Endodermal cell (in vitro differentiated cells): Measurements from ENCODE around the gene LRP8. TPM values are rescaled to one million over a fixed set of nuclear protein-coding genes. Genes with fewer than 3 reads are reported as not detected.
"Not testable (repeated sequence)": the region's sequence is repeated elsewhere in the genome, so short reads cannot be mapped to it uniquely, and the experiment has no call there.

Experiments used
- DNase-seq: peaks from one replicate; pipeline ENCODE4 v3.0.0-alpha.2; 2017
- H3K27ac ChIP-seq: 2 replicates; pipeline ENCODE4 v1.5.1; 2013; ENCODE audit warnings: mild to moderate bottlenecking, low read depth, low read length, moderate library complexity
- H3K27me3 ChIP-seq: 2 replicates; pipeline ENCODE4 v1.6.1; 2013; ENCODE audit warnings: mild to moderate bottlenecking, low read length, moderate library complexity; ENCODE audit not compliant: insufficient read depth, control insufficient read depth, poor library complexity, severe bottlenecking
- H3K36me3 ChIP-seq: 2 replicates; pipeline ENCODE4 v1.7.0; 2013; ENCODE audit warnings: mild to moderate bottlenecking, low read length, moderate library complexity; ENCODE audit not compliant: control insufficient read depth, insufficient read depth
- H3K4me1 ChIP-seq: one replicate; pipeline ENCODE4 v1.7.0; 2013; ENCODE audit warnings: low read length; ENCODE audit not compliant: control insufficient read depth, insufficient read depth
- H3K4me3 ChIP-seq: 2 replicates; pipeline ENCODE4 v1.5.1; 2013; ENCODE audit warnings: mild to moderate bottlenecking, low read length, moderate library complexity
- H3K9ac ChIP-seq: 2 replicates; pipeline ENCODE4 v1.6.1; 2013; ENCODE audit warnings: mild to moderate bottlenecking, low read length, moderate library complexity; ENCODE audit not compliant: poor library complexity, severe bottlenecking; ENCODE audit errors: extremely low read depth
- H3K9me3 ChIP-seq: 2 replicates; pipeline ENCODE4 v1.6.1; 2013; ENCODE audit warnings: mild to moderate bottlenecking, low read length, moderate library complexity; ENCODE audit not compliant: control insufficient read depth
- H3K27ac Mint-ChIP-seq: 2 replicates; pipeline ENCODE4 v1.8.0; 2020; ENCODE audit warnings: mixed read lengths
- H3K27me3 Mint-ChIP-seq: 2 replicates; pipeline ENCODE4 v1.8.0; 2021; ENCODE audit warnings: mild to moderate bottlenecking, mixed read lengths; ENCODE audit not compliant: insufficient read depth
- H3K36me3 Mint-ChIP-seq: 2 replicates; pipeline ENCODE4 v1.8.0; 2020; ENCODE audit warnings: low read depth, mixed read lengths
- H3K4me1 Mint-ChIP-seq: 2 replicates; pipeline ENCODE4 v1.8.0; 2020; ENCODE audit warnings: mixed read lengths
- H3K4me3 Mint-ChIP-seq: 2 replicates; pipeline ENCODE4 v1.8.0; 2020; ENCODE audit warnings: mild to moderate bottlenecking, moderate library complexity, mixed read lengths
- H3K9me3 Mint-ChIP-seq: 2 replicates; pipeline ENCODE4 v1.8.0; 2020; ENCODE audit warnings: mild to moderate bottlenecking, mixed read lengths
- WGBS, 2 experiments: methylation state at CpG; one replicate each; pipeline versions ENCODE4 v1.1.5 to v1.1.7; 2013; ENCODE audit warnings: missing lambda C conversion rate in 2 of 2, mixed read lengths in 1 of 2; ENCODE audit not compliant: insufficient coverage in 1 of 2, insufficient read length in 1 of 2; 5-methylcytosine and 5-hydroxymethylcytosine counted together
- total RNA-seq, 2 donors: library from RNA; stranded (reverse); fragmentation: NEBNext Ultra II Directional in 1 of 2; extraction: Animal tissue kit (Norgen Biotek cat#: 25700) in 1 of 2; gene quantifications; 2 replicates in 1 of 2; 3 replicates in 1 of 2; pipeline ENCODE4 v1.2.1, GENCODE V29; 2021
- TF ChIP-seq, protein P1 (sequence below): fragments of 200-600 bp; sonication (generic); conservative IDR thresholded peaks from 2 replicates; pipeline ENCODE4 v1.5.0; 2021; ENCODE audit warnings: antibody characterized with exemption, mild to moderate bottlenecking

LRP8 gene
- total RNA-seq, 2 donors from 2014 or later: 29.1 to 39.6 TPM

DNA sequence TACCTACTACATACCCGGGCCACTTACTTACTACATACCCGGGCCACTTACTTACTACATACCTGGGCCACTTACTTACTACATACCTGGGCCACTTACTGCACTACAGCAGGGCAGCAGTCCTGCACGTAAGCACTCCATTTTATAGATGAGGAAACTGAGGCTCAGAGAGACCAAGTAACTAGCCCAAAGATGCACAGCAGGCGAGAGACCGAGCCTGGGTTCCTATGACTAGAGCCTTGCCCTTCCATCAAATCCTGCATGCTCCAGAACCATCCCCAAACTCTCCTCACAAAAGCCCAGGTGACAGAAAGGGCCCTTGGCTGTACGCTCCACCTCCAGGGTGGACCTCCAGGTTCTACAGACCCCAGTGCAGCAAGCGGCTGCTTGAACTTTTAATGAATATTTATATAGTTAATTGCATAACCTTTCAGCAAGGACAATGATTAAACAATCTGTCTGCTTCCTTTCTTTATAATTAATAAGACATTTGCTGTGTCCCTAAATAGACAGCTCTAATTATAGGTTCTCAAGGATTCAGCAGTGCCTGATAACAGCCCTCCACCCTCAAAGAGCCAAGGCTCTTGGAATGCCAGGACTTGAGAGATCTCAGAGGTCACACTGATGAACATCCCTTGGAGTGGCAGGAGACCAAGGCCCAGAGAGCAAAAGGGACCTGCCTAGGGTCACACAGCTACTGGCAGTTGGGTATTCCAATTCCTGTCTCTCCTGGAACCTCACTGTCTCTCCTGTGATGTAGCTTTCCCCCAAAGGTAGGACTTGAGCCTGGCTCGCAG lies 43.4 kb downstream of the LRP8 start:
- TF ChIP-seq, protein P1, sequence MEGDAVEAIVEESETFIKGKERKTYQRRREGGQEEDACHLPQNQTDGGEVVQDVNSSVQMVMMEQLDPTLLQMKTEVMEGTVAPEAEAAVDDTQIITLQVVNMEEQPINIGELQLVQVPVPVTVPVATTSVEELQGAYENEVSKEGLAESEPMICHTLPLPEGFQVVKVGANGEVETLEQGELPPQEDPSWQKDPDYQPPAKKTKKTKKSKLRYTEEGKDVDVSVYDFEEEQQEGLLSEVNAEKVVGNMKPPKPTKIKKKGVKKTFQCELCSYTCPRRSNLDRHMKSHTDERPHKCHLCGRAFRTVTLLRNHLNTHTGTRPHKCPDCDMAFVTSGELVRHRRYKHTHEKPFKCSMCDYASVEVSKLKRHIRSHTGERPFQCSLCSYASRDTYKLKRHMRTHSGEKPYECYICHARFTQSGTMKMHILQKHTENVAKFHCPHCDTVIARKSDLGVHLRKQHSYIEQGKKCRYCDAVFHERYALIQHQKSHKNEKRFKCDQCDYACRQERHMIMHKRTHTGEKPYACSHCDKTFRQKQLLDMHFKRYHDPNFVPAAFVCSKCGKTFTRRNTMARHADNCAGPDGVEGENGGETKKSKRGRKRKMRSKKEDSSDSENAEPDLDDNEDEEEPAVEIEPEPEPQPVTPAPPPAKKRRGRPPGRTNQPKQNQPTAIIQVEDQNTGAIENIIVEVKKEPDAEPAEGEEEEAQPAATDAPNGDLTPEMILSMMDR: no peak
- Histone ChIP-seq H3K4me3 (no peak overlapping the region), H3K9ac (no peak overlapping the region), H3K9me3 (no peaks in the 10 kb centered on the region), H3K36me3 (peaks cover 10% of the 10 kb centered on the region), H3K4me1 (peaks cover 17% of the 10 kb centered on the region), H3K27ac (no peak overlapping the region), H3K27me3 (no peaks in the 10 kb centered on the region)
- WGBS, 2 experiments: 94 to 100% methylated on average over 1 to 7 of the region's 8 CpGs
- Mint-ChIP-seq H3K36me3 (peaks cover 45% of the 10 kb centered on the region), H3K27me3 (no peaks in the 10 kb centered on the region), H3K4me1 (peaks cover 34% of the 10 kb centered on the region), H3K9me3 (no peaks in the 10 kb centered on the region), H3K27ac (no peak overlapping the region), H3K4me3 (no peak overlapping the region)
- DNase-seq: no peak

DNA sequence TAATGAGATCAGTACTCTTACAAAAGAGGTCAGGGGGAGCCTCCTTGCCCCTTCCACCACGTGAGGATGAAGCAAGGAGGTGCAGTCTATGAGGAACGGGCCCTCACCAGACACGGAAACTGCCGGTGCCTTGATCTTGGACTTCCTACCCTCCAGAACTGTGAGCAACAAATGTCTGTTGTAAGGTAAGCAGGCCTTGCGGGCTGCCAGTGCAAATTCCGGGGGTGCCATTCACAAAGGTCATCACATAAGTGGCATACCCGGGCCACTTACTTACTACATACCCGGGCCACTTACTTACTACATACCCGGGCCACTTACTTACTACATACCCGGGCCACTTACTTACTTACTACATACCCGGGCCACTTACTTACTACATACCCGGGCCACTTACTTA lies 44.7 kb downstream of the LRP8 start:
- not testable (repeated sequence) for H3K27ac Mint-ChIP-seq, H3K9me3 ChIP-seq, H3K4me3 ChIP-seq, H3K9ac ChIP-seq, H3K4me3 Mint-ChIP-seq, H3K27me3 ChIP-seq, DNase-seq, H3K4me1 ChIP-seq, H3K27me3 Mint-ChIP-seq, H3K9me3 Mint-ChIP-seq, H3K27ac ChIP-seq
- H3K36me3 ChIP-seq: peaks cover 14% of the 10 kb centered on the region
- Mint-ChIP-seq H3K36me3 (peaks cover 48% of the 10 kb centered on the region), H3K4me1 (peaks cover 21% of the 10 kb centered on the region)
- WGBS, 2 experiments: 98 to 100% methylated on average over 4 to 9 of the region's 12 CpGs

DNA sequence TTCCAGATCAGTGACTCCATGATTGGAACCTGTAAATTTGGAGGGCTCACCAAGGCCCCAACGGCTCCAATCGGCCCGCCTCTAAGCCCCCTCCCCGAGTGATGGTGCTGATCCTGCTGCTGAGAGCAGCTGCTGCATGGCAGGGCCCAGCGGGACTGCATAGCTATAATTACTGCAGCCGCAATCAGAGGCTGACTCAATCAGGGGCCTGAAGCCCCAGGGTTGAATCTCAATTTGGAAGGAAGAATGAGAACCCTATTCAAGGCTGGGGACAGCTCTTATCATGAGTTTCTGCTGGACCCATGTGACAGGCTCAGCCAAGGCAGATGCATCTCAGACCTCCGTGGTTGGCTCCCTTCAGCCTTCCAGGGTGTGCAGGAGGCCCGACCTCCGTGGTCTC lies 46.7 kb downstream of the LRP8 start:
- H3K27me3 Mint-ChIP-seq: no peaks in the 10 kb centered on the region
- Histone ChIP-seq H3K27ac (no peak overlapping the region), H3K9ac (no peak overlapping the region), H3K4me3 (no peak overlapping the region), H3K27me3 (no peaks in the 10 kb centered on the region), H3K36me3 (peaks cover 24% of the 10 kb centered on the region), H3K4me1 (no peaks in the 10 kb centered on the region), H3K9me3 (no peaks in the 10 kb centered on the region)
- TF ChIP-seq, protein P1: no peak
- WGBS, 2 experiments: 90 to 94% methylated on average over 4 to 9 of the region's 9 CpGs
- H3K9me3 Mint-ChIP-seq: no peaks in the 10 kb centered on the region
- peaks cover 5% of the 10 kb centered on the region for H3K4me1 Mint-ChIP-seq
- H3K27ac Mint-ChIP-seq: no peak overlapping the region
- peaks cover 48% of the 10 kb centered on the region for H3K36me3 Mint-ChIP-seq
- no peak overlapping the region for H3K4me3 Mint-ChIP-seq
- DNase-seq: no peak
